ENCODE results near the gene MAP2K6.

Gene MAP2K6

GRCh38 chr17:69567130-69567529 lies 152.6 kb downstream of the MAP2K6 start:
- H3K9ac ChIP-seq (ENCODE audit: low read length), result no peak overlapping the region
- H3K9me3 ChIP-seq (ENCODE audit: control insufficient read depth, low read length), result no peaks in the 10 kb centered on the region
- peak; percentile 43 for DNase-seq (ENCODE audit: low read depth)
- no peaks in the 10 kb centered on the region for H3K27me3 ChIP-seq (replicated peaks; ENCODE audit: control insufficient read depth, insufficient read depth, low read length)
- H3K4me3 ChIP-seq (ENCODE audit: low read length), result no peak overlapping the region
- H3K4me1 ChIP-seq (ENCODE audit: control insufficient read depth, insufficient read depth, low read length), result no peaks in the 10 kb centered on the region
- no peaks in the 10 kb centered on the region for H3K36me3 ChIP-seq (ENCODE audit: control insufficient read depth, insufficient read depth, low read length, severe bottlenecking)

DNA sequence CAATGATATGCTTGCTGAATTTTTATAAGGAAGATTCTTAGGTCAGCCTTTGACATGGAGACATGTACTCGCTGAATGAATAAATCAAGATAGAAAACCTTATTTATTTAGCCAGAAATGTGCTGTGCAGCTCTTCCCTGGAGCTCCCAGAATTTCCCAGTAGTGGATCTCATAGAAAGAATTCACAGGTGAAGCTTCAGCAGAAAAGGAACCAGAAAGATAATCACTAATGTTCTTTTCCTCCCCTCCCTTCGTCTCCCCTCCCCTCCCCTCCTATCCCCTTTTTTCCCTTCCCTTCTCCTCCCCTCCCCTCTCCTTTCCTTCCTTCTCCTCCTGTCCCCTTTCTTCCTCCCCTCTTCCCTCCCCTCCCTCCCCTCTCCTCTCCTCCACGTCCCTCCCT lies 158.2 kb downstream of the MAP2K6 start:
- H3K9ac ChIP-seq (ENCODE audit: low read length), result no peak overlapping the region
- no peaks in the 10 kb centered on the region for H3K36me3 ChIP-seq (ENCODE audit: control insufficient read depth, insufficient read depth, low read length, severe bottlenecking)
- peaks cover 26% of the 10 kb centered on the region for H3K4me1 ChIP-seq (ENCODE audit: control insufficient read depth, insufficient read depth, low read length)
- no peaks in the 10 kb centered on the region for H3K27me3 ChIP-seq (replicated peaks; ENCODE audit: control insufficient read depth, insufficient read depth, low read length)
- H3K4me3 ChIP-seq (ENCODE audit: low read length), result no peak overlapping the region
- DNase-seq (ENCODE audit: low read depth), result no peak
- no peaks in the 10 kb centered on the region for H3K9me3 ChIP-seq (ENCODE audit: control insufficient read depth, low read length)

DNA sequence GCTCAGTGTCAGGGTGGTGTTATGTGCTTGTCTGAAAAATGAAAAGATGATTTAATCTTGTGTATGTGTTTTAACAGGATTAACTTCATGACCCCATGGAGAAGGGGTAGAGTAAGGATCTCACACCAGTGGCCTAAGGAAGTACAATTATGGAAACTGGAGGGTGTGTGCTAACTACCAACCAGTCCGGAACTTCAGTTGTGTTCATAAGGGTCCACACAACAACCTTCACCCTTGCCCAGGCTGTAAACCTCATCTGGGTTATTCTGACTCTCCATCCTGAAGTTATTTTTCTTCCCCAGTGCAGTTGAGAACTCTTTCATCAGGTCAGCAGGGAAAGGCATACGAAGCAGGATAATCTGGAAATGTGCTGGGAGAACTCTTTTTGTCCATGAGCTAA lies 158.9 kb downstream of the MAP2K6 start:
- Histone ChIP-seq H3K9ac (ENCODE audit: low read length) (no peak overlapping the region), H3K9me3 (ENCODE audit: control insufficient read depth, low read length) (no peaks in the 10 kb centered on the region), H3K36me3 (ENCODE audit: control insufficient read depth, insufficient read depth, low read length, severe bottlenecking) (no peaks in the 10 kb centered on the region), H3K4me1 (ENCODE audit: control insufficient read depth, insufficient read depth, low read length) (peaks cover 31% of the 10 kb centered on the region), H3K27me3 (replicated peaks; ENCODE audit: control insufficient read depth, insufficient read depth, low read length) (no peaks in the 10 kb centered on the region), H3K4me3 (ENCODE audit: low read length) (no peak overlapping the region)
- DNase-seq (ENCODE audit: low read depth), result no peak

GRCh38 chr17:69574257-69575197 lies 160.0 kb downstream of the MAP2K6 start:
- Histone ChIP-seq H3K4me3 (ENCODE audit: low read length) (peak overlapping the region; percentile 56), H3K9ac (ENCODE audit: low read length) (peak overlapping the region; percentile 78), H3K4me1 (ENCODE audit: control insufficient read depth, insufficient read depth, low read length) (peaks cover 36% of the 10 kb centered on the region), H3K36me3 (ENCODE audit: control insufficient read depth, insufficient read depth, low read length, severe bottlenecking) (no peaks in the 10 kb centered on the region), H3K9me3 (ENCODE audit: control insufficient read depth, low read length) (no peaks in the 10 kb centered on the region), H3K27me3 (replicated peaks; ENCODE audit: control insufficient read depth, insufficient read depth, low read length) (no peaks in the 10 kb centered on the region)
- peak; percentile 52 for DNase-seq (ENCODE audit: low read depth)

- Histone ChIP-seq H3K4me3 (ENCODE audit: low read length) (peak overlapping the region; percentile 56), H3K9ac (ENCODE audit: low read length) (peak overlapping the region; percentile 78), H3K4me1 (ENCODE audit: control insufficient read depth, insufficient read depth, low read length) (peaks cover 36% of the 10 kb centered on the region), H3K36me3 (ENCODE audit: control insufficient read depth, insufficient read depth, low read length, severe bottlenecking) (no peaks in the 10 kb centered on the region), H3K27me3 (replicated peaks; ENCODE audit: control insufficient read depth, insufficient read depth, low read length) (no peaks in the 10 kb centered on the region), H3K9me3 (ENCODE audit: control insufficient read depth, low read length) (peaks cover 3% of the 10 kb centered on the region)
- peak; percentile 79 for DNase-seq (ENCODE audit: low read depth)
These were observed 160.9 kb downstream of the MAP2K6 start for GRCh38 chr17:69575346-69575761.

GRCh38 chr17:69577098-69577497 lies 162.6 kb downstream of the MAP2K6 start:
- Histone ChIP-seq H3K27me3 (replicated peaks; ENCODE audit: control insufficient read depth, insufficient read depth, low read length) (no peaks in the 10 kb centered on the region), H3K9ac (ENCODE audit: low read length) (no peak overlapping the region), H3K4me3 (ENCODE audit: low read length) (no peak overlapping the region), H3K9me3 (ENCODE audit: control insufficient read depth, low read length) (peaks cover 3% of the 10 kb centered on the region), H3K36me3 (ENCODE audit: control insufficient read depth, insufficient read depth, low read length, severe bottlenecking) (no peaks in the 10 kb centered on the region), H3K4me1 (ENCODE audit: control insufficient read depth, insufficient read depth, low read length) (peaks cover 36% of the 10 kb centered on the region)
- DNase-seq (ENCODE audit: low read depth), result no peak

GRCh38 chr17:69578385-69578936 lies 164.0 kb downstream of the MAP2K6 start:
- no peaks in the 10 kb centered on the region for H3K27me3 ChIP-seq (replicated peaks; ENCODE audit: control insufficient read depth, insufficient read depth, low read length)
- H3K4me3 ChIP-seq (ENCODE audit: low read length), result no peak overlapping the region
- no peak overlapping the region for H3K9ac ChIP-seq (ENCODE audit: low read length)
- peaks cover 34% of the 10 kb centered on the region for H3K4me1 ChIP-seq (ENCODE audit: control insufficient read depth, insufficient read depth, low read length)
- H3K36me3 ChIP-seq (ENCODE audit: control insufficient read depth, insufficient read depth, low read length, severe bottlenecking), result no peaks in the 10 kb centered on the region
- H3K9me3 ChIP-seq (ENCODE audit: control insufficient read depth, low read length), result peaks cover 3% of the 10 kb centered on the region
- no peak for DNase-seq (ENCODE audit: low read depth)

DNA sequence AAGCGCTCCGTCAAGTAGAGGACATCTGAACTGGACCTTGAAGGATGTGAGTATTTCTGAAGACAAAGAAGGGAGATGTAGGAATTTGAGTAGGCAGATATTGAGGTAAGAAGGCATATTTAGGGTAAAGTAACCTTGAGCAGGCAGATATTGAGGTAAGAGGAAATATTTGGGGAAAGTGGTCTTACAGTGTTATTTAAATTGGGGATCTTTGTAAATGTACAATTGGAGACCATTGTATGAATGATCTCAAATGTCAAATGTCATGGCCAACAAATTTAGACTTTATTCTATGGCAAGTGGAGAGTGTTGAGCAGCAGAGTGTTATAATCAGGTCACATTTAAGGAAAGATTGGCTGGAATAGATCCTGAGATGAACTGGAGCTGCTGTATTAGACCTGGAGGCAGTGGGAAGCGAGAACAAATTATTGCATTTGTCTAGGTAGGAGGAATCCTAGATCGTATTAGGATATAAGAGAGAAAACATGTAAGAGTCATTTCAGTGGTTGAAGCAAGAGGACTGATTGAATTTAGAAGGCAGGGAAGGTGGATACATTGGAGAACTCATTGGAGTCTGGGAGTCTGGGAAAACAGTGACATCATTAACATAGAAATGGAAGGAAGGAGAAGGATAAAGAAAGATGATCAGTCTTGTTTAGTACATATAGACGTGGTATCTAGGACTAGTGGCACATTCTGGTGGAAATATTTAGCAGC lies 165.6 kb downstream of the MAP2K6 start:
- no peak for DNase-seq (ENCODE audit: low read depth)
- H3K27me3 ChIP-seq (replicated peaks; ENCODE audit: control insufficient read depth, insufficient read depth, low read length), result no peaks in the 10 kb centered on the region
- H3K9me3 ChIP-seq (ENCODE audit: control insufficient read depth, low read length), result peaks cover 3% of the 10 kb centered on the region
- no peak overlapping the region for H3K9ac ChIP-seq (ENCODE audit: low read length)
- peaks cover 17% of the 10 kb centered on the region for H3K4me1 ChIP-seq (ENCODE audit: control insufficient read depth, insufficient read depth, low read length)
- H3K36me3 ChIP-seq (ENCODE audit: control insufficient read depth, insufficient read depth, low read length, severe bottlenecking), result no peaks in the 10 kb centered on the region
- no peak overlapping the region for H3K4me3 ChIP-seq (ENCODE audit: low read length)

DNA sequence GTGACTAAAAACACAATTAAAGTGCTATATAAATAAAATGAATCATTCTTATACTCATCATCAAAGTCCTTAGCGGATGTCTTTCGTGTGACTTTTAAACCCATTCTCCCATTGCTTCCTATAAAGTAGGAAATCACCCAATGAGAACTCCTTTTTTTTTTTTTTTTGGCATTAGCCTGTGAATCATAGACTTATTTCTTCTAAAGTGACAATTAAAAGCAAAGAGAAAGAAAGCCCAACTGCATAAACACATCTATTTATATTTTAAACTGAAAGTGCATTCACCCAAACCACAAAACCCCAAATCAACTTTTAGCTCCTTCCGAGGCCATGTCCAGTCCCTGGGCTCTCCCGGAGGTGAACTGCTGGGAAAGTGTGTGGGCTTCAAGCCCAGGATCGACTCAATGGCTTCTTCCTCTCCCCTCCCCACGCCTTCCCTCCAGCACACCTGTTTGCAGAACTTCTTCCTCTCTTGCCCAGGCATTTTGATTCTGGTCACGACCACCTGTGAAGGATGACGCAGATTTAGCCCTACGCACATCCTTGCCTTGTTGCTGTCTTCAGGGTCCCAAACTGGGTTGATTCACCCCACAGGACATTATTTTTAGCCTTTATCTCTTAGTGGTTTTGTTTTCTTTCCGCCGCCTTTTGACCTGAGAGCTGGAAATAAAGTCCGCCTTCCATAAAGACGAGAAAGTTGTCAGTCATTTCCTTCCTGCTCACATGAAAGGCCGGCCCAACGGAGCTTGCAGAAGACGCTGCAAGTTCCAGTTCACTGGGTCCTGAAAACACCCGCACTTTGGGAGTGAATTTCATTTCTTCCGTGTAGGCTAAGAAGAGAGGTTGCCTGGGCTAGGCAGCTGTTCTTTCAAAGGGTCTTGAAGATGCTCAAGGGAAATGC lies 166.8 kb downstream of the MAP2K6 start:
- Histone ChIP-seq H3K9me3 (ENCODE audit: control insufficient read depth, low read length) (peaks cover 3% of the 10 kb centered on the region), H3K36me3 (ENCODE audit: control insufficient read depth, insufficient read depth, low read length, severe bottlenecking) (no peaks in the 10 kb centered on the region), H3K27me3 (replicated peaks; ENCODE audit: control insufficient read depth, insufficient read depth, low read length) (no peaks in the 10 kb centered on the region), H3K9ac (ENCODE audit: low read length) (no peak overlapping the region), H3K4me3 (ENCODE audit: low read length) (no peak overlapping the region), H3K4me1 (ENCODE audit: control insufficient read depth, insufficient read depth, low read length) (peaks cover 10% of the 10 kb centered on the region)
- DNase-seq (ENCODE audit: low read depth), result no peak

DNA sequence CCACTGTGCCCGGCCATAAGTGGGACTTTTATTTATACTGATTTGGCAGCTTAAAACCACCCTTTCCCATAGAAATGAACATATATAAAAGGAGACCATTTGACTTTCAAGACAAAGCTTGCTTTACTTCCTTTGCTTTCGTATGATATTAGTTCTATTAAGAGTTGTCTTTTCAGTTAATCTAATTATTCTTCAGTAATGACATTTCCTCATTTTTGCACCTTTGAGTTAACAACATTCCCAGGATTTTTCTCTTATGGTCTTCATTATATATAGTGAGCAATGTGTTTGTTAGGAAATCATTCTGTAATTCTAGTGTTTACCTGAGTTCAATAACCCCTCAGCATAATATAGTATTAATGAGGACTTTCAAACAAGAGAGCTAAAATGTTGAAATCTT lies 173.8 kb downstream of the MAP2K6 start:
- no peak for DNase-seq (ENCODE audit: low read depth)
- Histone ChIP-seq H3K36me3 (ENCODE audit: control insufficient read depth, insufficient read depth, low read length, severe bottlenecking) (no peaks in the 10 kb centered on the region), H3K9ac (ENCODE audit: low read length) (no peak overlapping the region), H3K27me3 (replicated peaks; ENCODE audit: control insufficient read depth, insufficient read depth, low read length) (no peaks in the 10 kb centered on the region), H3K4me1 (ENCODE audit: control insufficient read depth, insufficient read depth, low read length) (peaks cover 8% of the 10 kb centered on the region), H3K9me3 (ENCODE audit: control insufficient read depth, low read length) (no peaks in the 10 kb centered on the region), H3K4me3 (ENCODE audit: low read length) (no peak overlapping the region)
